Measurements from ENCODE around the gene PRRT4.

GRCh38 chr7:128353610-128354009, 7.9 kb downstream of the PRRT4 start:
- TF ChIP-seq PATZ1 (CRISPR knock-in tag; IDR thresholded peaks at IDR 0.05; ENCODE audit: borderline replicate concordance) (no peak), ZFP30 (CRISPR knock-in tag; IDR thresholded peaks at IDR 0.05) (no peak), ZNF70 (CRISPR knock-in tag; IDR thresholded peaks at IDR 0.05) (no peak), POU6F1 (CRISPR knock-in tag; IDR thresholded peaks at IDR 0.05; ENCODE audit: borderline replicate concordance, low read depth) (no peak), ZNF565 (CRISPR knock-in tag; conservative IDR thresholded peaks at IDR 0.05; ENCODE audit: low read depth) (no peak), BACH2 (CRISPR knock-in tag; IDR thresholded peaks at IDR 0.05; ENCODE audit: borderline replicate concordance) (no peak), TCF4 (CRISPR knock-in tag; IDR thresholded peaks at IDR 0.05; ENCODE audit: borderline replicate concordance) (no peak), ARNTL (CRISPR knock-in tag; IDR thresholded peaks at IDR 0.05; ENCODE audit: borderline replicate concordance, low read depth) (no peak), ESRRG (CRISPR knock-in tag; IDR thresholded peaks at IDR 0.05) (no peak), RARB (CRISPR knock-in tag; IDR thresholded peaks at IDR 0.05) (no peak), CSRNP3 (CRISPR knock-in tag; IDR thresholded peaks at IDR 0.05) (no peak), ISL1 (CRISPR knock-in tag; IDR thresholded peaks at IDR 0.05) (no peak)

Measured in SK-N-SH treated with all-trans-retinoic acid at 6 μM for 48 hours (cell line).